T-helper 2 cell treated with Interferon-gamma antibody and Interleukin-4, amounts not matched to agents 100 ng/mL and 5 ng/mL, for 36 hours (primary cell): ENCODE measurements around the gene MINDY2. TPM values are rescaled to one million over a fixed set of nuclear protein-coding genes. Genes with fewer than 3 reads are reported as not detected.
"Not testable (repeated sequence)": the region's sequence is repeated elsewhere in the genome, so short reads cannot be mapped to it uniquely, and the experiment has no call there.

ENCODE experiments used
- intact Hi-C: fragments of 100-400 bp; cut with micrococcal nuclease; formaldehyde crosslinking; loops from one replicate; pipeline ENCODE4 v1.15.1; 2023
- total RNA-seq: library from RNA; stranded (reverse); gene quantifications from 2 replicates; pipeline ENCODE4 v1.2.3, GENCODE V29; 2022

Gene MINDY2
- total RNA-seq, 1 donor from 2014 or later: 13.4 TPM

GRCh38 chr15:58795825-58796224, 24.7 kb downstream of the MINDY2 start:
- intact Hi-C loops: no loop called here

- intact Hi-C loops: no loop called here
Observed at GRCh38 chr15:58797505-58797904, 26.4 kb downstream of the MINDY2 start.

GRCh38 chr15:58805095-58805494, 34.0 kb downstream of the MINDY2 start:
- intact Hi-C loops: no loop called here

GRCh38 chr15:58823267-58823666, 52.2 kb downstream of the MINDY2 start:
- intact Hi-C loops: not testable (repeated sequence)

- intact Hi-C loops: no loop called here
Observed at GRCh38 chr15:58830556-58830955, 59.5 kb downstream of the MINDY2 start.

GRCh38 chr15:58833681-58834426, 62.8 kb downstream of the MINDY2 start:
- intact Hi-C loops: not testable (repeated sequence)

GRCh38 chr15:58839485-58839884, 68.4 kb downstream of the MINDY2 start:
- intact Hi-C loops: no loop called here

- intact Hi-C loops: no loop called here
Observed at GRCh38 chr15:58840048-58840447, 68.9 kb downstream of the MINDY2 start.

GRCh38 chr15:58842713-58843396, 71.8 kb downstream of the MINDY2 start:
- intact Hi-C loops: no loop called here

- intact Hi-C loops: not testable (repeated sequence)
Observed at GRCh38 chr15:58851205-58851604, 80.1 kb downstream of the MINDY2 start.

GRCh38 chr15:58852347-58852746, 81.2 kb downstream of the MINDY2 start:
- intact Hi-C loops: no loop called here

GRCh38 chr15:58854593-58854992, 83.5 kb downstream of the MINDY2 start:
- intact Hi-C loops: no loop called here

GRCh38 chr15:58856086-58856485, 85.0 kb downstream of the MINDY2 start:
- intact Hi-C loops: no loop called here

GRCh38 chr15:58856621-58857020, 85.5 kb downstream of the MINDY2 start:
- intact Hi-C loops: not testable (repeated sequence)

GRCh38 chr15:58862326-58862725, 91.2 kb downstream of the MINDY2 start:
- intact Hi-C loops: no loop called here

GRCh38 chr15:58864602-58865424, 93.7 kb downstream of the MINDY2 start:
- intact Hi-C loops: loop anchor here (5.0 kb wide), 1 partner anchor 93 kb away; the partner anchor contains the start of gene MINDY2

- intact Hi-C loops: loop anchor here (5.0 kb wide), 1 partner anchor 93 kb away; the partner anchor contains the start of gene MINDY2
Observed at GRCh38 chr15:58865425-58865880, 94.4 kb downstream of the MINDY2 start.

GRCh38 chr15:58867926-58868325, 96.8 kb downstream of the MINDY2 start:
- intact Hi-C loops: loop anchor here (5.0 kb wide), 1 partner anchor 96 kb away; the partner anchor contains the start of gene MINDY2

GRCh38 chr15:58870451-58870850, 99.3 kb downstream of the MINDY2 start:
- intact Hi-C loops: no loop called here

GRCh38 chr15:58873267-58873666, 102.2 kb downstream of the MINDY2 start:
- intact Hi-C loops: no loop called here

GRCh38 chr15:58875343-58875742, 104.2 kb downstream of the MINDY2 start:
- intact Hi-C loops: no loop called here
